A673 (cell line): Measurements from ENCODE around the gene PLXNB3. TPM values are rescaled to one million over a fixed set of nuclear protein-coding genes. Genes with fewer than 3 reads are reported as not detected.
"Not testable (repeated sequence)": the region's sequence is repeated elsewhere in the genome, so short reads cannot be mapped to it uniquely, and the experiment has no call there.

Experiments
- BruUV-seq: library from RNA; stranded (reverse); fragments of 400-500 nt; replicated peaks from 2 replicates; lab custom pipeline; 2021; lab: Mats Ljungman, UMichigan
- CTCF ChIA-PET: fragments of 300-600 bp; sonication (Branson Sonifier 250); formaldehyde crosslinking; loops from one replicate; lab custom pipeline; 2022; ENCODE audit warnings: antibody characterized with exemption; lab: Charles Lee
- POLR2A ChIA-PET: fragments of 300-600 bp; sonication (Branson Sonifier 250); formaldehyde crosslinking; loops from one replicate; lab custom pipeline; 2022; ENCODE audit warnings: antibody characterized with exemption; ENCODE audit not compliant: low non-redundant PET; lab: Charles Lee
- DNase-seq: peaks from one replicate; pipeline ENCODE4 v3.0.0-alpha.2; 2015; ENCODE audit warnings: low spot score
- H3K27ac ChIP-seq: fragments of 200-600 bp; sonication (generic); 2 replicates; pipeline ENCODE4 v1.5.1; 2016; ENCODE audit warnings: mixed run types, low read depth, mild to moderate bottlenecking, mixed read lengths, antibody characterized with exemption, low read length; ENCODE audit not compliant: poor library complexity, severe bottlenecking
- H3K27me3 ChIP-seq: fragments of 200-600 bp; sonication (generic); replicated peaks from 2 replicates; pipeline ENCODE4 v1.6.1; 2017; ENCODE audit warnings: mixed run types, low read depth, mild to moderate bottlenecking, mixed read lengths, antibody characterized with exemption, low read length; ENCODE audit not compliant: insufficient read depth, poor library complexity
- H3K36me3 ChIP-seq: fragments of 200-600 bp; sonication (generic); 2 replicates; pipeline ENCODE4 v1.6.1; 2016; ENCODE audit warnings: mixed run types, mild to moderate bottlenecking, mixed read lengths, antibody characterized with exemption, low read length; ENCODE audit not compliant: insufficient read depth, poor library complexity, severe bottlenecking
- H3K4me1 ChIP-seq: fragments of 200-600 bp; sonication (generic); 2 replicates; pipeline ENCODE4 v1.6.1; 2017; ENCODE audit warnings: mixed run types, mild to moderate bottlenecking, mixed read lengths, antibody characterized with exemption, low read length; ENCODE audit not compliant: insufficient read depth, poor library complexity, severe bottlenecking
- H3K4me3 ChIP-seq: fragments of 200-600 bp; sonication (generic); 2 replicates; pipeline ENCODE4 v1.5.1; 2016; ENCODE audit warnings: low read depth, mixed run types, mild to moderate bottlenecking, mixed read lengths, low read length; ENCODE audit not compliant: poor library complexity, severe bottlenecking
- H3K9me3 ChIP-seq: fragments of 200-600 bp; sonication (generic); 2 replicates; pipeline ENCODE4 v1.6.1; 2016; ENCODE audit warnings: mixed run types, low read depth, mild to moderate bottlenecking, mixed read lengths, antibody characterized with exemption, low read length; ENCODE audit not compliant: poor library complexity, severe bottlenecking
- EZH2 ChIP-seq: fragments of 200-600 bp; sonication (generic); IDR thresholded peaks from 2 replicates; pipeline ENCODE4 v1.6.1; 2017; ENCODE audit warnings: borderline replicate concordance, low read depth, mild to moderate bottlenecking, mixed read lengths, antibody characterized with exemption, low read length; ENCODE audit not compliant: poor library complexity, severe bottlenecking
- intact Hi-C: fragments of 100-400 bp; cut with micrococcal nuclease; formaldehyde crosslinking; loops from one replicate; pipeline ENCODE4 v1.10.0; 2022; ENCODE audit not compliant: unreplicated experiment
- total RNA-seq: library from RNA; stranded (reverse); gene quantifications from 2 replicates; pipeline ENCODE4 v1.2.3, GENCODE V29; 2021
- TF ChIP-seq, protein P1 (sequence below): fragments of 300-800, 200-600 bp; sonication (generic); conservative IDR thresholded peaks from 2 replicates; pipeline ENCODE4 v1.5.1; 2017; ENCODE audit warnings: low read depth, mild to moderate bottlenecking, antibody characterized with exemption, low read length, moderate library complexity, mixed read lengths

The PLXNB3 gene
- total RNA-seq, 1 experiment from 2014 or later, result not detected

DNA sequence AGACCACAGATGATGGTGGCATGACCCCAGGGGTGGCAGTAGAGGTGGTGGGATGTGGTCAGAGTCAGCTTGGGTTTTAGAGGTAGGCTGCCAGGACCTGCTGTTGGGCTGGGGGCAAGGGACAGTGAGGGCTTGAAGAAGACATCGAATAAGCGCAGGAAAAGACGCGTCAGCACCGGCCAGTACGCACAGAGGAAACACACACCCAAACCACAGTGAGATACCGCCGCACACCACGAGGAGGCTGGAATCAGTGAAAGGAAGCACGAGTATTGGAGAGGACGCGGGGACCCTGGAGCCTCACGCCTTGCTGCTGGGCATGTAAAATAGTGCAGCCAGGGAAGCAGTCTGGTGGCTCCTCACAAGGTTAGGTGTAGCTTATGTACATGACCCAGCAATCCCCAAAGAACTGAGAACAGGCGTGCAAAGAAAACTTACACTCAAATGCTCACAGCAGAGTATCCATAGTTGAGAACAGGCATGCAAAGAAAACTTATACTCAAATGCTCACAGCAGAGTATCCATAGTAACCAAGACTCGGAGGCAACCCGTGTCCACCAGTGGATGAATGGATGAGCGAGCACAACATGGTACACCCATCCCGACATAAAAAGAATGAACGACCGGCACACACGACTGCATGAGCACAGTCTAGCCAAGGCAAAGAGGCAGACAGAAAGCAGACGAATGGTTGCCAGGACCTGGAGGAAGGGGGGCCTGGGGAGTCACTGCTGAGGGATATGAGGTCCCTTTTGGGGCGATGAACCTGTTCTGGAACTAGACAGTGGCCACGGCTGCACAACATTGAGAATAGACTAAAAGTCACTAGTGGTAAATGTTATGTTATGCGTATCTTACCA lies 53.0 kb downstream of the PLXNB3 start:
- no peaks in the 10 kb centered on the region for H3K9me3 ChIP-seq
- intact Hi-C loops, result no loop called here
- no peak for DNase-seq
- H3K4me1 ChIP-seq, result no peaks in the 10 kb centered on the region
- H3K4me3 ChIP-seq, result no peak overlapping the region
- BruUV-seq, result no TSS peak
- ChIA-PET CTCF (no interaction called here), POLR2A (no interaction called here)
- no peak for TF ChIP-seq EZH2
- TF ChIP-seq, protein P1, sequence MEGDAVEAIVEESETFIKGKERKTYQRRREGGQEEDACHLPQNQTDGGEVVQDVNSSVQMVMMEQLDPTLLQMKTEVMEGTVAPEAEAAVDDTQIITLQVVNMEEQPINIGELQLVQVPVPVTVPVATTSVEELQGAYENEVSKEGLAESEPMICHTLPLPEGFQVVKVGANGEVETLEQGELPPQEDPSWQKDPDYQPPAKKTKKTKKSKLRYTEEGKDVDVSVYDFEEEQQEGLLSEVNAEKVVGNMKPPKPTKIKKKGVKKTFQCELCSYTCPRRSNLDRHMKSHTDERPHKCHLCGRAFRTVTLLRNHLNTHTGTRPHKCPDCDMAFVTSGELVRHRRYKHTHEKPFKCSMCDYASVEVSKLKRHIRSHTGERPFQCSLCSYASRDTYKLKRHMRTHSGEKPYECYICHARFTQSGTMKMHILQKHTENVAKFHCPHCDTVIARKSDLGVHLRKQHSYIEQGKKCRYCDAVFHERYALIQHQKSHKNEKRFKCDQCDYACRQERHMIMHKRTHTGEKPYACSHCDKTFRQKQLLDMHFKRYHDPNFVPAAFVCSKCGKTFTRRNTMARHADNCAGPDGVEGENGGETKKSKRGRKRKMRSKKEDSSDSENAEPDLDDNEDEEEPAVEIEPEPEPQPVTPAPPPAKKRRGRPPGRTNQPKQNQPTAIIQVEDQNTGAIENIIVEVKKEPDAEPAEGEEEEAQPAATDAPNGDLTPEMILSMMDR, result no peak
- H3K27me3 ChIP-seq, result no peaks in the 10 kb centered on the region
- H3K27ac ChIP-seq, result no peak overlapping the region
- H3K36me3 ChIP-seq, result no peaks in the 10 kb centered on the region

DNA sequence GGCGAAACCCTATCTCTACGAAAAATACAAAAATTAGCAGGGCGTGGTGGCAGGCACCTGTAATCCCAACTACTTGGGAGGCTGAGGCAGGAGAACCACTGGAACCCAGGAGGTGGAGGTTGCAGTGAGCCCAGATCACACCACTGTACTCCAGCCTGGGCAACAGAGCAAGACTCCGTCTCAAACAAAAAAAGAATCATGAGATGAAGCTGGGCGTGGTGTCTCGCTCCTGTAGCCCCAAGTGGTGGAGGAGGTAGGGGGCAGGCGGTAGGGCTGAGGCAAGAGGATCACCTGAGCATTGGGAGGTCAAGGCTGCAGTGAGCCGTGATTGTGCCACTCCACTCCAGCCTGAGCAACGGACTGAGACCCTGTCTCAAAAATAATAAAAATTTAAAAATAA lies 54.0 kb downstream of the PLXNB3 start:
- H3K9me3 ChIP-seq, CTCF ChIA-PET, H3K4me3 ChIP-seq, BruUV-seq, DNase-seq, H3K36me3 ChIP-seq, H3K27me3 ChIP-seq, H3K4me1 ChIP-seq, intact Hi-C loops, H3K27ac ChIP-seq: not testable (repeated sequence)
- POLR2A ChIA-PET, result interaction anchor here (0.7 kb wide), 1 partner anchor 174 kb away, joined by 16 read pairs; no protein-coding TSS in a partner anchor

DNA sequence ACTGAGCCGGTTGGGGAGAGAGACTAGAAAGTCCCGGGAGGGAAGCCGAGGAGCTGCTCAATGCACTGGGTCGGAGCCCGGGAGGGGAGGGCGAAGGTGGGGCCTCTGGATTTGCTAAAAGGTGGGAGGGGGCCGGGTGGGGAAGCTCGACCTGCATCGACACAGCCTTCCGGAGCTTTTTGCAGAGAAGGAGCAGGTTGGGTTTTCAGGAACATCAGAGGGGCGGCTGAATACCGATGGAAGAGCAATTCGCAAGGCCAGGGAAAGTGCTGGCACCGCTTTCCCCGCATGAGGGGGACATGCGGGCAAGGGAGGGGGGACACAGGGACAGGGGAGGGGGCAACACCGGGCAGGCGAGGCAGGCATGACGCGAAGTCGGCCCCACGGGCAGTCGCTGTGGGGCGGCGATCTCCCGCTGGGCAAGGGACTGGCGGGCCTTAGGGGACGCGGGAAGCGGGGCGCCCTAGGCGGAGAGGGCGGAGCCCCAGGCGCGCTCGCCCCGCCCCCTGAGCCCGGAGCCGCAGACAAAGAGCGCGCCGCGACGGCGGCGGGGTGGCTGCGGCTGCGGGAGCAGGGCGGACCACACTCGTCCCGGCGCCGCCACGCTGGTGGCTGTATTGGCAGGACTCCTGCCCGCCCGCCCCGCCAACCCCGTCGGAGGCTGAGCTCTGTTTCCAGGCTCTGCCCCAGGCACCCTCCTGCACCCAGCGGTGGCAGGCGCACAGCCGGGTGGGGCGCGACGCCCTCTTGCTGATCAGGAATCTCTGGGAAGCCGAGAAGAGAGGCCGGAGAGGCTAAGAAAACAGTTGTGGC lies 54.7 kb downstream of the PLXNB3 start:
- TF ChIP-seq, protein P1, result no peak
- no peak for TF ChIP-seq EZH2
- intact Hi-C loops, result no loop called here
- Histone ChIP-seq H3K27ac (peak overlapping the region; percentile 50), H3K4me1 (no peaks in the 10 kb centered on the region), H3K36me3 (no peaks in the 10 kb centered on the region), H3K27me3 (no peaks in the 10 kb centered on the region), H3K4me3 (peak overlapping the region; percentile 41), H3K9me3 (no peaks in the 10 kb centered on the region)
- POLR2A ChIA-PET, result interaction anchor here (0.7 kb wide), 1 partner anchor 174 kb away, joined by 16 read pairs; no protein-coding TSS in a partner anchor
- CTCF ChIA-PET, result no interaction called here
- BruUV-seq, result no TSS peak
- DNase-seq, result peak; percentile 61
